Testis (tissue), 3 donors: ENCODE results near the gene SLC7A9. TPM values are rescaled to one million over a fixed set of nuclear protein-coding genes. Genes with fewer than 3 reads are reported as not detected.
"Not testable (repeated sequence)": the region's sequence is repeated elsewhere in the genome, so short reads cannot be mapped to it uniquely, and the experiment has no call there.

ENCODE experiments used
- DNase-seq: peaks from one replicate; pipeline ENCODE4 v3.0.0-alpha.2; 2019
- H3K27ac ChIP-seq, 2 donors: fragments of 200-600 bp; sonication (generic); one replicate each; pipeline ENCODE4 v1.5.1; 2019
- H3K27me3 ChIP-seq: fragments of 200-600 bp; sonication (generic); one replicate; pipeline ENCODE4 v1.5.1; 2019
- H3K36me3 ChIP-seq: fragments of 200-600 bp; sonication (generic); one replicate; pipeline ENCODE4 v1.5.1; 2017; ENCODE audit warnings: low read depth; ENCODE audit errors: missing control alignments
- H3K4me1 ChIP-seq: fragments of 200-600 bp; sonication (generic); one replicate; pipeline ENCODE4 v1.5.1; 2019
- H3K4me3 ChIP-seq, 2 donors: fragments of 200-600 bp; sonication (generic); one replicate each; pipeline ENCODE4 v1.5.1; 2017 to 2019
- H3K9me3 ChIP-seq: fragments of 200-600 bp; sonication (generic); one replicate; pipeline ENCODE4 v1.5.1; 2017
- CTCF ChIP-seq, 3 experiments: fragments of 450-650 bp in 2 of 3; fragments of 200-600 bp in 1 of 3; sonication (generic) in 1 of 3; IDR thresholded peaks; one replicate each; pipeline ENCODE4 v1.5.1; 2016 to 2019; ENCODE audit warnings: antibody characterized with exemption in 3 of 3, mild to moderate bottlenecking in 2 of 3, moderate library complexity in 1 of 3
- POLR2A ChIP-seq: fragments of 450-650 bp; IDR thresholded peaks from one replicate; pipeline ENCODE4 v1.6.1; 2017; ENCODE audit warnings: antibody characterized with exemption, mild to moderate bottlenecking, moderate library complexity
- WGBS, 2 donors: methylation state at CpG; one replicate each; pipeline ENCODE4 v1.1.5; 2018; 5-methylcytosine and 5-hydroxymethylcytosine counted together
- intact Hi-C: fragments of 100-400 bp; cut with DNase I; formaldehyde crosslinking; loops from one replicate; pipeline ENCODE4 v1.15.1; 2023; ENCODE audit warnings: low total_unique reads
- polyA plus RNA-seq: library from polyadenylated mRNA; stranded (reverse); fragments of 350-450 nt; fragmentation: Illumina TruSeq; extraction: RNeasy Lipid Tissue Mini Kit (QIAGEN cat#74804); gene quantifications from one replicate; pipeline ENCODE4 v1.2.3, GENCODE V29; 2014; ENCODE audit warnings: low read depth, low replicate concordance; ENCODE audit not compliant: insufficient read depth
- total RNA-seq, 2 donors: library from RNA; depleted of rRNA; stranded (reverse); fragments of >200 nt; gene quantifications; one replicate each; pipeline ENCODE4 v1.2.3, GENCODE V29; 2016

The SLC7A9 gene
- total and polyA plus RNA-seq, 3 donors from 2014 or later, result 0.79 to 1.6 (median 1.2) TPM

GRCh38 chr19:32868206-32868950, 1.2 kb downstream of the SLC7A9 start:
- Histone ChIP-seq H3K27ac (no peak overlapping the region), H3K9me3 (no peaks in the 10 kb centered on the region), H3K4me3 (no peak overlapping the region), H3K36me3 (no peaks in the 10 kb centered on the region), H3K27me3 (no peaks in the 10 kb centered on the region), H3K4me1 (no peaks in the 10 kb centered on the region)
- DNase-seq, result no peak
- WGBS, 2 donors, result 86 to 91% methylated on average over 17 to 19 of the region's 19 CpGs
- intact Hi-C loops, result no loop called here
- TF ChIP-seq CTCF (IDR thresholded peaks at IDR 0.05) (no peak), POLR2A (no peak)

GRCh38 chr19:32867436-32867835, 2.1 kb downstream of the SLC7A9 start:
- WGBS, 2 donors, result 89 to 96% methylated on average over 9 of the region's 9 CpGs

GRCh38 chr19:32866564-32867265, 2.9 kb downstream of the SLC7A9 start:
- DNase-seq, result no peak
- Histone ChIP-seq H3K9me3 (no peaks in the 10 kb centered on the region), H3K27ac (no peak overlapping the region), H3K27me3 (no peaks in the 10 kb centered on the region), H3K4me1 (no peaks in the 10 kb centered on the region), H3K36me3 (no peaks in the 10 kb centered on the region), H3K4me3 (no peak overlapping the region)
- TF ChIP-seq POLR2A (no peak), CTCF (IDR thresholded peaks at IDR 0.05) (no peak)
- intact Hi-C loops, result no loop called here
- 91 to 93% methylated on average over 11 to 12 of the region's 12 CpGs for whole genome bisulfite sequencing, 2 donors

More at GRCh38 chr19:32867436-32867835, 2.1 kb downstream of the SLC7A9 start:
- H3K9me3 ChIP-seq, H3K36me3 ChIP-seq, H3K4me1 ChIP-seq, DNase-seq, H3K4me3 ChIP-seq, H3K27me3 ChIP-seq, H3K27ac ChIP-seq, intact Hi-C loops: not testable (repeated sequence)

- Histone ChIP-seq H3K36me3 (no peaks in the 10 kb centered on the region), H3K4me3 (no peak overlapping the region), H3K9me3 (no peaks in the 10 kb centered on the region), H3K27me3 (no peaks in the 10 kb centered on the region), H3K4me1 (no peaks in the 10 kb centered on the region), H3K27ac (no peak overlapping the region)
- TF ChIP-seq POLR2A (no peak), CTCF (IDR thresholded peaks at IDR 0.05) (no peak)
- intact Hi-C loops, result no loop called here
- WGBS, 2 donors, result 87 to 89% methylated on average over 3 to 7 of the region's 7 CpGs
- no peak for DNase-seq
Measured at GRCh38 chr19:32866061-32866460, 3.5 kb downstream of the SLC7A9 start.

- DNase-seq, result no peak
- no peaks in the 10 kb centered on the region for H3K9me3 ChIP-seq
- no peaks in the 10 kb centered on the region for H3K27me3 ChIP-seq
- H3K4me3 ChIP-seq, result no peak overlapping the region
- intact Hi-C loops, result no loop called here
- H3K36me3 ChIP-seq, result no peaks in the 10 kb centered on the region
- H3K4me1 ChIP-seq, result no peaks in the 10 kb centered on the region
- 80 to 97% methylated on average over 6 of the region's 6 CpGs for WGBS, 2 donors
- TF ChIP-seq CTCF (IDR thresholded peaks at IDR 0.05), result no peak
- no peak for TF ChIP-seq POLR2A
- H3K27ac ChIP-seq, result no peak overlapping the region
Measured at GRCh38 chr19:32865326-32865725, 4.2 kb downstream of the SLC7A9 start.
